ENCODE measurements around the gene TPRG1L.
A peak's percentile ranks its signal among the peaks of the same experiment; 100 is the strongest.
"Not testable (repeated sequence)": the region's sequence is repeated elsewhere in the genome, so short reads cannot be mapped to it uniquely, and the experiment has no call there.

TPRG1L gene

GRCh38 chr1:3624200-3625136 lies at the start of gene TPRG1L:
Gene TPRG1L, plus strand, starts transcription at chr1:3625015. Its CDS starts 58 bp downstream, at chr1:3625073.
- peak; percentile 98 for DNase-seq

- not testable (repeated sequence) for DNase-seq
Observed at GRCh38 chr1:3575515-3575914, 49.3 kb upstream of the TPRG1L start.

GRCh38 chr1:3575993-3576392 lies 48.8 kb upstream of the TPRG1L start:
- DNase-seq: no peak

- DNase-seq: no peak
Observed at GRCh38 chr1:3577300-3577699, 47.5 kb upstream of the TPRG1L start.

- DNase-seq: no peak
Observed at GRCh38 chr1:3577711-3578432, 46.9 kb upstream of the TPRG1L start.

- no peak for DNase-seq
Observed at GRCh38 chr1:3578433-3578805, 46.4 kb upstream of the TPRG1L start.

GRCh38 chr1:3578906-3579305 lies 45.9 kb upstream of the TPRG1L start:
- no peak for DNase-seq

GRCh38 chr1:3579626-3580025 lies 45.2 kb upstream of the TPRG1L start:
- no peak for DNase-seq

GRCh38 chr1:3580231-3580630 lies 44.6 kb upstream of the TPRG1L start:
- DNase-seq: no peak

GRCh38 chr1:3581296-3582036 lies 43.3 kb upstream of the TPRG1L start:
- DNase-seq: no peak

GRCh38 chr1:3583751-3584150 lies 41.1 kb upstream of the TPRG1L start:
- not testable (repeated sequence) for DNase-seq

GRCh38 chr1:3584915-3585314 lies 39.9 kb upstream of the TPRG1L start:
- DNase-seq: no peak

- DNase-seq: not testable (repeated sequence)
Observed at GRCh38 chr1:3585353-3585868, 39.4 kb upstream of the TPRG1L start.

GRCh38 chr1:3585940-3586568 lies 38.8 kb upstream of the TPRG1L start:
- no peak for DNase-seq

- no peak for DNase-seq
Observed at GRCh38 chr1:3586986-3587759, 37.6 kb upstream of the TPRG1L start.

- DNase-seq: no peak
Observed at GRCh38 chr1:3588395-3588794, 36.4 kb upstream of the TPRG1L start.

GRCh38 chr1:3590139-3590763 lies 34.6 kb upstream of the TPRG1L start:
- no peak for DNase-seq

GRCh38 chr1:3590951-3591865 lies 33.6 kb upstream of the TPRG1L start:
- DNase-seq: no peak

GRCh38 chr1:3593334-3593733 lies 31.5 kb upstream of the TPRG1L start:
- DNase-seq: no peak

- DNase-seq: no peak
Observed at GRCh38 chr1:3593745-3594144, 31.1 kb upstream of the TPRG1L start.

Data from activated CD4-positive, alpha-beta T cell treated with anti-CD3 and anti-CD28 coated beads, Interleukin-2, amount 50 U/mL, for 1 hour (primary cell).